Parathyroid adenoma (tissue), 2 donors: Measurements from ENCODE around the gene CNNM3.

Experiments used
- H2AFZ ChIP-seq: fragments of 300-600 bp; sonication (generic); one replicate; pipeline ENCODE4 v1.7.0; 2017; ENCODE audit warnings: antibody characterized with exemption, mild to moderate bottlenecking
- H3K27ac ChIP-seq: fragments of 300-600 bp; sonication (generic); one replicate; pipeline ENCODE4 v1.7.0; 2017
- H3K27me3 ChIP-seq: fragments of 300-600 bp; sonication (generic); one replicate; pipeline ENCODE4 v1.7.0; 2017; ENCODE audit warnings: low read length; ENCODE audit not compliant: control insufficient read depth, insufficient read depth
- H3K36me3 ChIP-seq: fragments of 300-600 bp; sonication (generic); one replicate; pipeline ENCODE4 v1.7.0; 2017; ENCODE audit warnings: low read length; ENCODE audit not compliant: control insufficient read depth, insufficient read depth
- H3K4me1 ChIP-seq: fragments of 300-600 bp; sonication (generic); one replicate; pipeline ENCODE4 v1.7.0; 2017; ENCODE audit warnings: control low read depth
- H3K4me2 ChIP-seq: fragments of 300-600 bp; sonication (generic); one replicate; pipeline ENCODE4 v1.7.0; 2017; ENCODE audit warnings: low read length
- H3K4me3 ChIP-seq: fragments of 300-600 bp; sonication (generic); one replicate; pipeline ENCODE4 v1.7.0; 2017; ENCODE audit warnings: low read depth, low read length
- H3K79me2 ChIP-seq: fragments of 300-600 bp; sonication (generic); one replicate; pipeline ENCODE4 v1.7.0; 2017; ENCODE audit warnings: control low read depth
- H3K9ac ChIP-seq: fragments of 300-600 bp; sonication (generic); one replicate; pipeline ENCODE4 v1.7.0; 2017; ENCODE audit warnings: mild to moderate bottlenecking
- H3K9me3 ChIP-seq: fragments of 300-600 bp; sonication (generic); one replicate; pipeline ENCODE4 v1.7.0; 2017; ENCODE audit warnings: low read length; ENCODE audit not compliant: control insufficient read depth
- CTCF ChIP-seq: fragments of 300-600 bp; sonication (generic); IDR thresholded peaks from one replicate; pipeline ENCODE4 v1.7.0; 2017; ENCODE audit warnings: antibody characterized with exemption, mild to moderate bottlenecking
- donor health status: primary hyperparathyroidism.

CNNM3 gene

GRCh38 chr2:96842600-96842999, 26.5 kb downstream of the CNNM3 start:
- Histone ChIP-seq H3K4me3 (no peak overlapping the region), H3K4me2 (peak overlapping the region; percentile 49), H3K79me2 (no peaks in the 10 kb centered on the region), H2AFZ (peak overlapping the region; percentile 54), H3K9me3 (no peaks in the 10 kb centered on the region), H3K4me1 (peaks cover 19% of the 10 kb centered on the region), H3K9ac (no peak overlapping the region), H3K27me3 (no peaks in the 10 kb centered on the region), H3K27ac (peak overlapping the region; percentile 49), H3K36me3 (no peaks in the 10 kb centered on the region)
- no peak for TF ChIP-seq CTCF

GRCh38 chr2:96843538-96844268, 27.6 kb downstream of the CNNM3 start, which contains the start of gene ANKRD23:
Gene ANKRD23 (minus strand): TSS chr2:96844021. CDS start chr2:96843992, 29 bp downstream.
- no peaks in the 10 kb centered on the region for H3K79me2 ChIP-seq
- no peaks in the 10 kb centered on the region for H3K9me3 ChIP-seq
- H3K27me3 ChIP-seq: no peaks in the 10 kb centered on the region
- H3K4me2 ChIP-seq: no peak within 1 kb of the TSS
- peaks cover 19% of the 10 kb centered on the region for H3K4me1 ChIP-seq
- peak within 1 kb of the TSS; percentile 49 for H3K27ac ChIP-seq
- H2AFZ ChIP-seq: no peak within 1 kb of the TSS
- H3K36me3 ChIP-seq: no peaks in the 10 kb centered on the region
- no peak for TF ChIP-seq CTCF
- H3K9ac ChIP-seq: no peak within 1 kb of the TSS
- no peak within 1 kb of the TSS for H3K4me3 ChIP-seq

- Histone ChIP-seq H2AFZ (no peak overlapping the region), H3K79me2 (no peaks in the 10 kb centered on the region), H3K4me1 (peaks cover 12% of the 10 kb centered on the region), H3K36me3 (no peaks in the 10 kb centered on the region), H3K4me3 (no peak overlapping the region), H3K27me3 (no peaks in the 10 kb centered on the region), H3K27ac (no peak overlapping the region), H3K9ac (no peak overlapping the region), H3K9me3 (no peaks in the 10 kb centered on the region), H3K4me2 (no peak overlapping the region)
- TF ChIP-seq CTCF: no peak
These were observed 28.3 kb downstream of the CNNM3 start for GRCh38 chr2:96844405-96844808.

- Histone ChIP-seq H3K27me3 (no peaks in the 10 kb centered on the region), H3K9ac (no peak overlapping the region), H3K27ac (no peak overlapping the region), H3K9me3 (no peaks in the 10 kb centered on the region), H3K36me3 (no peaks in the 10 kb centered on the region), H3K4me1 (peaks cover 8% of the 10 kb centered on the region), H3K4me3 (no peak overlapping the region), H2AFZ (no peak overlapping the region), H3K4me2 (no peak overlapping the region), H3K79me2 (no peaks in the 10 kb centered on the region)
- no peak for TF ChIP-seq CTCF
These were observed 30.8 kb downstream of the CNNM3 start for GRCh38 chr2:96846825-96847224.

- no peak overlapping the region for H3K4me2 ChIP-seq
- no peak overlapping the region for H3K4me3 ChIP-seq
- H3K36me3 ChIP-seq: no peaks in the 10 kb centered on the region
- H3K27ac ChIP-seq: no peak overlapping the region
- no peak overlapping the region for H3K9ac ChIP-seq
- H3K27me3 ChIP-seq: no peaks in the 10 kb centered on the region
- no peaks in the 10 kb centered on the region for H3K9me3 ChIP-seq
- TF ChIP-seq CTCF: no peak
- H3K79me2 ChIP-seq: no peaks in the 10 kb centered on the region
- H3K4me1 ChIP-seq: peaks cover 4% of the 10 kb centered on the region
- H2AFZ ChIP-seq: no peak overlapping the region
These were observed 31.5 kb downstream of the CNNM3 start for GRCh38 chr2:96847586-96847985.
